GM15510 (cell line): ENCODE data around the gene RAD23A.

ENCODE experiments used
- POLR2A ChIP-seq: IDR thresholded peaks from 3 replicates; pipeline ENCODE4 v1.6.1; 2011; ENCODE audit warnings: borderline replicate concordance; ENCODE audit not compliant: insufficient read length; ENCODE audit errors: extremely low read depth

Gene RAD23A

GRCh38 chr19:12965812-12966135 lies 20.1 kb downstream of the RAD23A start:
- no peak for TF ChIP-seq POLR2A

GRCh38 chr19:12967907-12968306 lies 22.2 kb downstream of the RAD23A start:
- TF ChIP-seq POLR2A: no peak

- no peak for TF ChIP-seq POLR2A
Observed at GRCh38 chr19:12969292-12969988, 23.8 kb downstream of the RAD23A start, which contains the start of gene DAND5. DAND5 (plus strand) TSS chr19:12969576; CDS start chr19:12969661, 85 bp downstream.

- TF ChIP-seq POLR2A: no peak
Observed at GRCh38 chr19:12970070-12970820, 24.6 kb downstream of the RAD23A start.

- TF ChIP-seq POLR2A: no peak
Observed at GRCh38 chr19:12973236-12973635, 27.6 kb downstream of the RAD23A start.

- no peak for TF ChIP-seq POLR2A
Observed at GRCh38 chr19:12974301-12975220, 28.9 kb downstream of the RAD23A start.

GRCh38 chr19:12975221-12975741 lies 29.6 kb downstream of the RAD23A start:
- no peak for TF ChIP-seq POLR2A

- no peak for TF ChIP-seq POLR2A
Observed at GRCh38 chr19:12979974-12980373, 34.3 kb downstream of the RAD23A start.

GRCh38 chr19:12982648-12983047 lies 37.0 kb downstream of the RAD23A start:
- no peak for TF ChIP-seq POLR2A

- TF ChIP-seq POLR2A: no peak
Observed at GRCh38 chr19:12983091-12983490, 37.4 kb downstream of the RAD23A start.

- no peak for TF ChIP-seq POLR2A
Observed at GRCh38 chr19:12983542-12984142, 38.0 kb downstream of the RAD23A start.

- TF ChIP-seq POLR2A: no peak
Observed at GRCh38 chr19:12984143-12984627, 38.5 kb downstream of the RAD23A start.

GRCh38 chr19:12984683-12985048 lies 39.0 kb downstream of the RAD23A start:
- no peak for TF ChIP-seq POLR2A

- no peak for TF ChIP-seq POLR2A
Observed at GRCh38 chr19:12985049-12985776, 39.6 kb downstream of the RAD23A start.

- TF ChIP-seq POLR2A: no peak
Observed at GRCh38 chr19:12986726-12987125, 41.1 kb downstream of the RAD23A start.

GRCh38 chr19:12987190-12987589 lies 41.5 kb downstream of the RAD23A start:
- no peak for TF ChIP-seq POLR2A
